SK-N-SH (cell line): Measurements from ENCODE around the gene TBL1Y.

ENCODE experiments used
- CTCF ChIP-seq: fragments of 200-600 bp; sonication (generic); IDR thresholded peaks from 2 replicates; pipeline ENCODE4 v1.6.1; 2017; ENCODE audit warnings: antibody characterized with exemption, mild to moderate bottlenecking, moderate library complexity
- FOXM1 ChIP-seq: IDR thresholded peaks from 2 replicates; pipeline ENCODE4 v1.4.0; 2012; ENCODE audit warnings: low read depth, mild to moderate bottlenecking
- RAD21 ChIP-seq: IDR thresholded peaks from 2 replicates; pipeline ENCODE4 v1.6.1; 2012; ENCODE audit warnings: mild to moderate bottlenecking, low read length
- TCF12 ChIP-seq: IDR thresholded peaks from 2 replicates; pipeline ENCODE4 v1.4.0; 2012

DNA sequence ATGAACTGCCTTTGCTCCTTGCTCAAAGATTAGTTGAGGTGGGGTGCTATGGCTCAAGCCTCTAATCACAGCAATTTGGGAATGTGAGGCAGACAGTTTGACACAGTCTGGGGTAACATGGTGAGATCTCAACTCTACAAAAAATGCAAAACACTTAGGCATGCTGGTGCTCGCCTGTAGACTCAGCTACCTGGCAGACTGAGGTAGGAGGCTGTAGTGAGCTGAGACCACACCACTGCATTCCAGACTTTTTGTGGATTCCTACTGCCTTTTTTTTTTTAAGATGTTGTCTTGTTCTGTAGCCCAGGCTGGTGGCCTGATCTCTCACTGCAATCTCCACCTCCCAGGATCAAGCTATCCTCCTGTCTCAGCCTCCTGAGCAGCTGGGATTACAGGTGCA lies 2.9 kb upstream of the TBL1Y start:
- TF ChIP-seq CTCF (no peak), TCF12 (no peak), RAD21 (no peak), FOXM1 (no peak)
